ENCODE data around the gene MRPS23. TPM values are rescaled to one million over a fixed set of nuclear protein-coding genes. Genes with fewer than 3 reads are reported as not detected.

The MRPS23 gene
- total RNA-seq, 2 donors from 2014 or later = 1.3 to 13.7 TPM

GRCh38 chr17:57823469-57824401 lies 26.1 kb downstream of the MRPS23 start:
- no peaks in the 10 kb centered on the region for H3K4me1 ChIP-seq
- no peak for TF ChIP-seq CTCF (IDR thresholded peaks at IDR 0.05)
- TF ChIP-seq POLR2A (IDR thresholded peaks at IDR 0.05) = no peak
- no peaks in the 10 kb centered on the region for H3K9me3 ChIP-seq
- H3K27ac ChIP-seq = no peak overlapping the region
- ATAC-seq (no peak), DNase-seq (no peak)
- 70 to 73% methylated on average over 15 of the region's 15 CpGs for WGBS, 2 donors
- no peaks in the 10 kb centered on the region for H3K36me3 ChIP-seq (replicated peaks in 1 of 2; ENCODE audit: insufficient read depth in 1 of 2, low read depth in 2 of 2)
- H3K4me3 ChIP-seq = no peak overlapping the region
- H3K27me3 ChIP-seq = no peaks in the 10 kb centered on the region
- intact Hi-C loops (cut with DNase I) = no loop called here

GRCh38 chr17:57819867-57820266 lies 30.0 kb downstream of the MRPS23 start:
- Histone ChIP-seq H3K9me3 (no peaks in the 10 kb centered on the region), H3K27me3 (no peaks in the 10 kb centered on the region), H3K27ac (no peak overlapping the region), H3K4me3 (no peak overlapping the region), H3K4me1 (no peaks in the 10 kb centered on the region), H3K36me3 (replicated peaks in 1 of 2; ENCODE audit: insufficient read depth in 1 of 2, low read depth in 2 of 2) (no peaks in the 10 kb centered on the region)
- intact Hi-C loops (cut with DNase I) = no loop called here
- TF ChIP-seq CTCF (IDR thresholded peaks at IDR 0.05) = no peak
- TF ChIP-seq POLR2A (IDR thresholded peaks at IDR 0.05) = no peak
- ATAC-seq = no peak
- DNase-seq = no peak
- 83 to 92% methylated on average over 5 of the region's 5 CpGs for WGBS, 2 donors

- 77 to 85% methylated on average over 2 of the region's 2 CpGs for WGBS, 2 donors
- no peak overlapping the region for H3K27ac ChIP-seq
- H3K4me3 ChIP-seq = no peak overlapping the region
- intact Hi-C loops (cut with DNase I) = no loop called here
- H3K4me1 ChIP-seq = no peaks in the 10 kb centered on the region
- ATAC-seq (no peak), DNase-seq (no peak)
- TF ChIP-seq POLR2A (IDR thresholded peaks at IDR 0.05) (no peak), CTCF (IDR thresholded peaks at IDR 0.05) (no peak)
- H3K36me3 ChIP-seq (replicated peaks in 1 of 2; ENCODE audit: insufficient read depth in 1 of 2, low read depth in 2 of 2) = no peaks in the 10 kb centered on the region
- no peaks in the 10 kb centered on the region for H3K9me3 ChIP-seq
- H3K27me3 ChIP-seq = no peaks in the 10 kb centered on the region
Observed at GRCh38 chr17:57819285-57819684, 30.6 kb downstream of the MRPS23 start.

GRCh38 chr17:57818066-57818465 lies 31.8 kb downstream of the MRPS23 start:
- ATAC-seq (no peak), DNase-seq (no peak)
- Histone ChIP-seq H3K4me3 (no peak overlapping the region), H3K9me3 (no peaks in the 10 kb centered on the region), H3K27ac (no peak overlapping the region), H3K4me1 (no peaks in the 10 kb centered on the region), H3K27me3 (no peaks in the 10 kb centered on the region), H3K36me3 (replicated peaks in 1 of 2; ENCODE audit: insufficient read depth in 1 of 2, low read depth in 2 of 2) (no peaks in the 10 kb centered on the region)
- TF ChIP-seq POLR2A (IDR thresholded peaks at IDR 0.05) (no peak), CTCF (IDR thresholded peaks at IDR 0.05) (no peak)
- WGBS, 2 donors = 80 to 82% methylated on average over 8 to 9 of the region's 9 CpGs
- intact Hi-C loops (cut with DNase I) = no loop called here

- intact Hi-C loops (cut with DNase I) = no loop called here
- Histone ChIP-seq H3K27me3 (no peaks in the 10 kb centered on the region), H3K9me3 (no peaks in the 10 kb centered on the region), H3K4me1 (no peaks in the 10 kb centered on the region), H3K4me3 (no peak overlapping the region), H3K27ac (no peak overlapping the region), H3K36me3 (replicated peaks in 1 of 2; ENCODE audit: insufficient read depth in 1 of 2, low read depth in 2 of 2) (no peaks in the 10 kb centered on the region)
- 90 to 91% methylated on average over 4 of the region's 4 CpGs for WGBS, 2 donors
- TF ChIP-seq POLR2A (IDR thresholded peaks at IDR 0.05) = no peak
- TF ChIP-seq CTCF (IDR thresholded peaks at IDR 0.05) = no peak
- DNase-seq = no peak
- no peak for ATAC-seq
Observed at GRCh38 chr17:57817299-57817698, 32.5 kb downstream of the MRPS23 start.
